HepG2 (cell line): ENCODE data around the gene PCSK5. TPM values are rescaled to one million over a fixed set of nuclear protein-coding genes. Genes with fewer than 3 reads are reported as not detected.

Experiments
- ATAC-seq: fragments of 200-7000 bp; cut with Tn5 transposase; 3 replicates; pipeline ENCODE4 v1.9.1; 2020; ENCODE audit warnings: mild to moderate bottlenecking, moderate library complexity
- BruUV-seq: library from RNA; stranded (reverse); fragments of 400-500 nt; replicated peaks from 2 replicates; lab custom pipeline; 2021; lab: Mats Ljungman, UMichigan
- CTCF ChIA-PET: fragments of 300-600 bp; formaldehyde crosslinking; extraction: SDS; loops from one replicate; lab custom pipeline; 2021; ENCODE audit warnings: low total read pairs, inconsistent platforms, low intra/inter-chr PET ratio; lab: Yijun Ruan, JAX
- POLR2A ChIA-PET: fragments of 350-600 bp; sonication (Branson Sonifier 250); formaldehyde crosslinking; loops from one replicate; lab custom pipeline; 2020; ENCODE audit warnings: antibody characterized with exemption, inconsistent platforms; lab: Yijun Ruan, JAX
- DNase-seq: peaks from one replicate; pipeline ENCODE4 v3.0.0-alpha.2; 2015; ENCODE audit warnings: low spot score
- FAIRE-seq: peaks from 3 replicates; lab custom pipeline; 2011; peaks lifted over from hg19 to GRCh38; lab: Jason Lieb, UNC
- H2AFZ ChIP-seq: one replicate; pipeline ENCODE4 v1.6.1; 2011; ENCODE audit warnings: low read length, inconsistent platforms
- H3K27ac ChIP-seq: fragments of 300-600 bp; 3 replicates; pipeline ENCODE4 v1.8.0; 2011; ENCODE audit warnings: mixed run types, mild to moderate bottlenecking, mixed read lengths, low read length, inconsistent platforms; ENCODE audit not compliant: insufficient read depth; ENCODE audit errors: extremely low read length
- H3K27me3 ChIP-seq, 2 experiments: fragments of 200-600 bp in 1 of 2; 2 replicates in 1 of 2; 3 replicates in 1 of 2; pipeline versions ENCODE4 v1.6.0 to v1.8.0; 2011; ENCODE audit warnings: low read length in 2 of 2, mild to moderate bottlenecking in 2 of 2, moderate library complexity in 2 of 2, inconsistent platforms in 1 of 2; ENCODE audit not compliant: insufficient read depth in 2 of 2, control insufficient read depth in 1 of 2
- H3K36me3 ChIP-seq, 2 experiments: fragments of 200-600 bp in 1 of 2; replicated peaks in 1 of 2; 2 replicates in 1 of 2; 3 replicates in 1 of 2; pipeline versions ENCODE4 v1.5.1 to v1.8.0; 2011; ENCODE audit warnings: low read length in 2 of 2, inconsistent platforms in 1 of 2; ENCODE audit not compliant: insufficient read depth in 2 of 2, control insufficient read depth in 1 of 2
- H3K4me1 ChIP-seq: 2 replicates; pipeline ENCODE4 v1.5.1; 2012; ENCODE audit warnings: low read length, inconsistent platforms; ENCODE audit not compliant: insufficient read depth
- H3K4me2 ChIP-seq: 2 replicates; pipeline ENCODE4 v1.6.0; 2011; ENCODE audit warnings: low read depth, low read length, inconsistent platforms
- H3K4me3 ChIP-seq, 3 experiments: fragments of 200-600 bp in 1 of 3; sonication (generic), shearing (Covaris generic) in 1 of 3; replicated peaks in 1 of 3; 2 replicates each; pipeline ENCODE4 v1.5.1; 2011 to 2016; ENCODE audit warnings: low read length in 3 of 3, inconsistent platforms in 2 of 3, low read depth in 2 of 3, mild to moderate bottlenecking in 2 of 3, control low read depth in 1 of 3, mixed read lengths in 1 of 3; ENCODE audit not compliant: insufficient read depth in 1 of 3
- H3K79me2 ChIP-seq: one replicate; pipeline ENCODE4 v1.6.1; 2011; ENCODE audit warnings: low read length, inconsistent platforms; ENCODE audit not compliant: insufficient read depth
- H3K9ac ChIP-seq: 2 replicates; pipeline ENCODE4 v1.6.0; 2011; ENCODE audit warnings: mild to moderate bottlenecking, low read depth, low read length, inconsistent platforms; ENCODE audit not compliant: insufficient read depth
- H3K9me3 ChIP-seq: 2 replicates; pipeline ENCODE4 v1.5.1; 2012; ENCODE audit warnings: mild to moderate bottlenecking, low read length
- H4K20me1 ChIP-seq: 2 replicates; pipeline ENCODE4 v1.6.0; 2011; ENCODE audit warnings: inconsistent platforms, mild to moderate bottlenecking, low read length, moderate library complexity; ENCODE audit not compliant: insufficient read depth
- ASH2L ChIP-seq: fragments of 300-600, 200-600 bp; sonication (generic); IDR thresholded peaks from 2 replicates; pipeline ENCODE4 v1.7.0; 2017; ENCODE audit warnings: low read depth, mild to moderate bottlenecking, moderate library complexity, mixed read lengths, low read length; ENCODE audit not compliant: insufficient read length
- BRD4 ChIP-seq: sonication (generic); formaldehyde crosslinking; IDR thresholded peaks from 2 replicates; pipeline ENCODE4 v1.4.0; 2020; ENCODE audit warnings: missing genetic modification reagents
- CBFB ChIP-seq: sonication (generic); formaldehyde crosslinking; IDR thresholded peaks from 2 replicates; pipeline ENCODE4 v1.4.0; 2020; ENCODE audit warnings: missing genetic modification reagents
- HDAC2 ChIP-seq: sonication (generic); formaldehyde crosslinking; IDR thresholded peaks from 2 replicates; pipeline ENCODE4 v1.4.0; 2020; ENCODE audit warnings: missing genetic modification reagents
- JUN ChIP-seq: sonication (generic); formaldehyde crosslinking; IDR thresholded peaks from 2 replicates; pipeline ENCODE4 v1.4.0; 2020; ENCODE audit warnings: mild to moderate bottlenecking, missing genetic modification reagents
- MBD4 ChIP-seq: IDR thresholded peaks from 2 replicates; pipeline ENCODE4 v1.6.1; 2012; ENCODE audit warnings: low read length, inconsistent platforms, borderline replicate concordance
- MLLT10 ChIP-seq: sonication (generic); formaldehyde crosslinking; IDR thresholded peaks from 2 replicates; pipeline ENCODE4 v1.4.0; 2020; ENCODE audit warnings: missing genetic modification reagents
- NBN ChIP-seq: fragments of 450-650 bp; conservative IDR thresholded peaks from 2 replicates; pipeline ENCODE4 v1.6.1; 2017
- NR1H2 ChIP-seq: sonication (generic); formaldehyde crosslinking; IDR thresholded peaks from 2 replicates; pipeline ENCODE4 v1.8.1; 2022; ENCODE audit warnings: low read depth, missing genetic modification reagents, borderline replicate concordance
- TBP ChIP-seq: sonication (generic); formaldehyde crosslinking; IDR thresholded peaks from 2 replicates; pipeline ENCODE4 v1.5.0; 2020; ENCODE audit warnings: missing genetic modification reagents
- YY1 ChIP-seq: IDR thresholded peaks from 2 replicates; pipeline ENCODE4 v1.6.1; 2011; ENCODE audit warnings: low read length, low read depth, moderate library complexity, mild to moderate bottlenecking; ENCODE audit not compliant: insufficient read depth, insufficient replicate concordance
- ZNF10 ChIP-seq: sonication (generic); formaldehyde crosslinking; IDR thresholded peaks from 2 replicates; pipeline ENCODE4 v1.4.0; 2020; ENCODE audit warnings: mild to moderate bottlenecking, low read depth, missing genetic modification reagents, borderline replicate concordance
- ZNF234 ChIP-seq: sonication (generic); formaldehyde crosslinking; conservative IDR thresholded peaks from 2 replicates; pipeline ENCODE4 v1.5.1; 2020; ENCODE audit warnings: mild to moderate bottlenecking, missing genetic modification reagents
- ZNF34 ChIP-seq: sonication (generic); formaldehyde crosslinking; IDR thresholded peaks from 2 replicates; pipeline ENCODE4 v1.4.0; 2020; ENCODE audit warnings: mild to moderate bottlenecking, missing genetic modification reagents, borderline replicate concordance
- ZNF569 ChIP-seq: sonication (generic); formaldehyde crosslinking; IDR thresholded peaks from 2 replicates; pipeline ENCODE4 v1.5.0; 2020; ENCODE audit warnings: mild to moderate bottlenecking, missing genetic modification reagents, moderate library complexity, borderline replicate concordance
- ZSCAN9 ChIP-seq: IDR thresholded peaks from 2 replicates; pipeline ENCODE4 v1.6.1; 2016; ENCODE audit warnings: borderline replicate concordance
- WGBS: methylation state at CpG from one replicate; pipeline ENCODE4 v1.1.6; 2017; ENCODE audit warnings: low lambda C conversion rate; 5-methylcytosine and 5-hydroxymethylcytosine counted together
- in situ Hi-C: cut with HindIII; loops from 2 replicates; pipeline ENCODE4 v1.10.0; 2017; ENCODE audit warnings: low pct_unique_long_range_greater_than_20kb; ENCODE audit not compliant: extremely low pct_ligation_motif_present
- intact Hi-C: fragments of 100-400 bp; cut with micrococcal nuclease; formaldehyde crosslinking; loops from one replicate; pipeline ENCODE4 v1.10.0; 2022; ENCODE audit not compliant: unreplicated experiment
- polyA plus RNA-seq, 8 experiments: library from polyadenylated mRNA; depleted of rRNA in 3 of 8; stranded (reverse) in 7 of 8; unstranded in 1 of 8; fragments of >200 nt; fragmentation: Illumina TruSeq in 4 of 8; extraction: Trizol in 4 of 8; gene quantifications; 2 replicates each; pipeline versions ENCODE4 v1.2.1 to v1.2.3, GENCODE V29; 2011 to 2016; ENCODE audit warnings: low read depth in 4 of 8, missing spikeins in 1 of 8, mixed read lengths in 1 of 8; ENCODE audit not compliant: insufficient read depth in 1 of 8
- total RNA-seq, 5 experiments: library from RNA; depleted of rRNA; stranded (reverse); fragments of >200 nt; fragmentation: Illumina TruSeq; extraction: Trizol; gene quantifications; 2 replicates each; pipeline ENCODE4 v1.2.3, GENCODE V29; 2016; ENCODE audit warnings: low read depth in 1 of 5
- TF ChIP-seq, protein P1 (sequence below): sonication (generic); formaldehyde crosslinking; IDR thresholded peaks from 2 replicates; pipeline ENCODE4 v1.4.0; 2020; ENCODE audit warnings: mild to moderate bottlenecking, missing genetic modification reagents

The PCSK5 gene
- total and polyA plus RNA-seq, 2 of the 13 experiments (the other 11 are each of a cell fraction or from before 2014, with no cell fraction given): 0.55 to 0.66 TPM

DNA sequence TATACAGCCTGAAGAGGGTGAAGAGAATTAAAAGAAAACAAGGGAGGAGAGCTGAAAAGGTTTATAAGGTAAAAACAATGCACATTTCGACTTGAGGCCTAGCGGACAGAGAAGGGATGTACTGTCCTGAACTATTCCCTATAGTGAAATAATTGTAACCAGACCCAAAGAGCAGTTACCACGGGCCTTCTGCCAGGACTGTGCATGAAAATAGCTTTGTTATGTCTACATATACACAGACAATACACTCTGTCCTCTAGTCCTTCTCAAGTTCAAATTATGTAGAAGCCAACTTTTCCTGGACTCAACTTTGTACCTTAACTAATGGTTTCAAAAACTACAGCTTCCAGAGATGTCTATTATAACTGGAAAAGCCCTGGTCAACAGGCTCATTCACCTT is 223.7 kb downstream of the PCSK5 start (continued):
- TF ChIP-seq, protein P1, sequence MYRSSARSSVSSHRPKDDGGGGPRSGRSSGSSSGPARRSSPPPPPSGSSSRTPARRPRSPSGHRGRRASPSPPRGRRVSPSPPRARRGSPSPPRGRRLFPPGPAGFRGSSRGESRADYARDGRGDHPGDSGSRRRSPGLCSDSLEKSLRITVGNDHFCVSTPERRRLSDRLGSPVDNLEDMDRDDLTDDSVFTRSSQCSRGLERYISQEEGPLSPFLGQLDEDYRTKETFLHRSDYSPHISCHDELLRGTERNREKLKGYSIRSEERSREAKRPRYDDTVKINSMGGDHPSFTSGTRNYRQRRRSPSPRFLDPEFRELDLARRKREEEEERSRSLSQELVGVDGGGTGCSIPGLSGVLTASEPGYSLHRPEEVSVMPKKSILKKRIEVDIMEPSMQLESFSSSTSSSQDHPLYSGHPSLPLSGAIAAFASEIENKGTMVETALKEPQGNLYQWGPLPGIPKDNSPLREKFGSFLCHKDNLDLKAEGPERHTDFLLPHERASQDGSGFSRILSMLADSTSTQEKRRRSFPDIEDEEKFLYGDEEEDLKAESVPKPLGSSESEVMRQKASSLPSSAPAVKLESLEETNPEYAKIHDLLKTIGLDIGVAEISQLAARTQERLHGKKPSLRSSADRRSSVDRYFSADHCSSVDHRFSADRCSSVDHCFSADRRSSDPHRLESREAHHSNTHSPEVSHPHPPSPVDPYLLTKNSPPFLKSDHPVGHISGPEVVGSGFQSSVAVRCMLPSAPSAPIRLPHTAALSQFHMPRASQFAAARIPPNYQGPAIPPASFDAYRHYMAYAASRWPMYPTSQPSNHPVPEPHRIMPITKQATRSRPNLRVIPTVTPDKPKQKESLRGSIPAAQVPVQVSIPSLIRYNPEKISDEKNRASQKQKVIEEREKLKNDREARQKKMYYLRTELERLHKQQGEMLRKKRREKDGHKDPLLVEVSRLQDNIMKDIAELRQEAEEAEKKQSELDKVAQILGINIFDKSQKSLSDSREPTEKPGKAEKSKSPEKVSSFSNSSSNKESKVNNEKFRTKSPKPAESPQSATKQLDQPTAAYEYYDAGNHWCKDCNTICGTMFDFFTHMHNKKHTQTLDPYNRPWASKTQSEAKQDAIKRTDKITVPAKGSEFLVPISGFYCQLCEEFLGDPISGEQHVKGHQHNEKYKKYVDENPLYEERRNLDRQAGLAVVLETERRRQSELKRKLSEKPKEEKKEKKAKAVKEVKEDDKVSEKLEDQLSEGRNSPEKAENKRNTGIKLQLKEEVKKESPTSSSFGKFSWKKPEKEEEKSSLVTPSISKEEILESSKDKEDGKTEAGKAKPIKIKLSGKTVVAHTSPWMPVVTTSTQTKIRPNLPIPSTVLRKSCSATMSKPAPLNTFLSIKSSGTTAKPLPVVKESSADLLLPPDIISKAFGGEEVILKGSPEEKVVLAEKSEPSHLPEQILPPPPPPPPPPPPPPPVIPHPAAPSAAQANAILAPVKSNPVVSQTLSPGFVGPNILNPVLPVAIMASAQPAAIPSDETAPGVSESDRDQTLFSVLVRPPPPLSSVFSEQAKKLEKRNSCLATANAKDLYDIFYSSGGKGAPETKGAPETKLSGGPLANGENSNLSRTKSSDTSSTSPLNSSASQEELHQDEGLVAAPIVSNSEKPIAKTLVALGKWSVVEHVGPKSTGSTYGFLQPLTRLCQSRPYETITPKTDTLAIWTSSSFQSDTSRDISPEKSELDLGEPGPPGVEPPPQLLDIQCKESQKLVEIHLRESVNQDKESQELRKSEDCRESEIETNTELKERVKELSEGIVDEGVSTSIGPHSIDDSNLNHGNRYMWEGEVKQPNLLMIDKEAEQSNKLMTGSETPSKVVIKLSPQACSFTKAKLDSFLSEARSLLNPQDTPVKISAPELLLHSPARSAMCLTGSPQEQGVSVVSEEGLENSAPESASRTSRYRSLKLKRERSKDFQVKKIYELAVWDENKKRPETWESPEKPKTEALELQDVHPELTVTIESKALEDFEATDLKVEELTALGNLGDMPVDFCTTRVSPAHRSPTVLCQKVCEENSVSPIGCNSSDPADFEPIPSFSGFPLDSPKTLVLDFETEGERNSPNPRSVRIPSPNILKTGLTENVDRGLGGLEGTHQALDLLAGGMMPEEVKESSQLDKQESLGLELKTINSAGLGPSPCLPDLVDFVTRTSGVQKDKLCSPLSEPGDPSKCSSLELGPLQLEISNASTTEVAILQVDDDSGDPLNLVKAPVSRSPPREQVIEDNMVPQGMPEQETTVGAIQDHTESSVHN (CRISPR knock-in tag): no peak
- no peak for TF ChIP-seq JUN
- no peak for TF ChIP-seq ZNF234 (CRISPR knock-in tag)

DNA sequence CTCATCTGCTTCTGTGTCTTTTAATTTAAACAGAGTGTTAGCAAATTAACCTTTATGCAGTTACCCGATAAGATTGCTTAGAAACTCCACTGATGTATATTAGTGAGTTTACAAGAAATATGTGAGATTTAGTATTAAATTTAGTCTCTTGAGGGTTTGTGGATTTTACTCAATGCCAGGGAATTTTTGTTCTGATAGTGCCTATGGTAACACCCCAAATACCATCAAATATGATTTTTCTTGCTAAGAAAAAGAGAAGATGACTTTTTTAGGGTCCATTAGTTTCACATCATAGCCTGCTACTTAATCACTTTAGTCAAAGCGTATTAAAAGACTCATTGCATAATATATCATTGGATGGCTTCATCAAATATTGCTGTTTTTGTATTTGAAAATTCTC is 224.9 kb downstream of the PCSK5 start:
- no peaks in the 10 kb centered on the region for H3K4me1 ChIP-seq
- 29% methylated on average over 2 of the region's 2 CpGs for WGBS
- in situ Hi-C loops (no loop called here), intact Hi-C loops (no loop called here)
- DNase-seq (no peak), ATAC-seq (no peak), FAIRE-seq (no peak)
- H3K9me3 ChIP-seq: no peaks in the 10 kb centered on the region
- H2AFZ ChIP-seq: no peak overlapping the region
- no peak overlapping the region for H3K4me3 ChIP-seq
- no peaks in the 10 kb centered on the region for H3K36me3 ChIP-seq
- no peak overlapping the region for H3K4me2 ChIP-seq
- no TSS peak for BruUV-seq
- H3K27me3 ChIP-seq: no peaks in the 10 kb centered on the region
- no peaks in the 10 kb centered on the region for H4K20me1 ChIP-seq
- ChIA-PET POLR2A (no interaction called here), CTCF (no interaction called here)
- H3K9ac ChIP-seq: no peak overlapping the region
- no peak overlapping the region for H3K27ac ChIP-seq
- no peaks in the 10 kb centered on the region for H3K79me2 ChIP-seq
- no peak for TF ChIP-seq YY1
- TF ChIP-seq MLLT10 (CRISPR knock-in tag): no peak
- no peak for TF ChIP-seq ZNF569 (CRISPR knock-in tag)
- TF ChIP-seq NBN: no peak
- TF ChIP-seq MBD4: no peak
- no peak for TF ChIP-seq ZSCAN9 (CRISPR knock-in tag)
- TF ChIP-seq ZNF10 (CRISPR knock-in tag): no peak
- no peak for TF ChIP-seq NR1H2 (CRISPR knock-in tag)
- no peak for TF ChIP-seq TBP (CRISPR knock-in tag)
- TF ChIP-seq CBFB: no peak
- TF ChIP-seq ASH2L: no peak
- no peak for TF ChIP-seq ZNF34
- TF ChIP-seq HDAC2: no peak
- TF ChIP-seq BRD4 (CRISPR knock-in tag): no peak
